AG04450 (cell line): ENCODE measurements around the gene PDK2. TPM values are rescaled to one million over a fixed set of nuclear protein-coding genes. Genes with fewer than 3 reads are reported as not detected.

Experiments used
- CTCF ChIA-PET: fragments of 300-600, 350-600 bp; formaldehyde crosslinking; extraction: SDS; loops from one replicate; lab custom pipeline; 2022; ENCODE audit warnings: antibody characterized with exemption, inconsistent platforms; lab: Charles Lee
- POLR2A ChIA-PET: fragments of 350-600 bp; formaldehyde crosslinking; extraction: SDS; loops from one replicate; lab custom pipeline; 2021; ENCODE audit warnings: antibody characterized with exemption, inconsistent platforms; lab: Yijun Ruan, JAX
- DNase-seq: peaks from one replicate; pipeline ENCODE4 v3.0.0-alpha.2; 2011; ENCODE audit warnings: low read depth, low spot score
- H3K27ac ChIP-seq: one replicate; pipeline ENCODE4 v1.5.1; 2012; ENCODE audit warnings: low read depth, low read length, control low read depth
- H3K27me3 ChIP-seq: one replicate; pipeline ENCODE4 v1.6.0; 2012; ENCODE audit warnings: low read length; ENCODE audit not compliant: control insufficient read depth, insufficient read depth
- H3K4me3 ChIP-seq: 2 replicates; pipeline ENCODE4 v1.5.1; 2011; ENCODE audit warnings: mild to moderate bottlenecking, low read depth, low read length, control low read depth
- H3K9me3 ChIP-seq: 2 replicates; pipeline ENCODE4 v1.5.1; 2012; ENCODE audit warnings: low read length; ENCODE audit not compliant: control insufficient read depth, insufficient read depth
- CTCF ChIP-seq: IDR thresholded peaks from 2 replicates; pipeline ENCODE4 v1.5.1; 2011; ENCODE audit warnings: low read depth, low read length, control low read depth, inconsistent platforms
- polyA plus RNA-seq: library from polyadenylated mRNA; depleted of rRNA; stranded (reverse); fragments of >200 nt; gene quantifications from 2 replicates; pipeline ENCODE4 v1.2.3, GENCODE V29; 2011

Gene PDK2
- polyA plus RNA-seq, 1 experiment, result 62.4 TPM

GRCh38 chr17:50139185-50139783, 44.1 kb downstream of the PDK2 start:
- Histone ChIP-seq H3K27me3 (no peaks in the 10 kb centered on the region), H3K9me3 (peaks cover 6% of the 10 kb centered on the region), H3K27ac (no peak overlapping the region), H3K4me3 (no peak overlapping the region)
- ChIA-PET POLR2A (no interaction called here), CTCF (interaction anchor here (0.6 to 2.7 kb wide), 13 partner anchors 8 to 259 kb away, joined by 3 to 19 read pairs (median 6); no protein-coding TSS in a partner anchor)
- no peak for TF ChIP-seq CTCF
- DNase-seq, result no peak

GRCh38 chr17:50139950-50140885, 45.1 kb downstream of the PDK2 start:
- Histone ChIP-seq H3K27ac (no peak overlapping the region), H3K27me3 (no peaks in the 10 kb centered on the region), H3K9me3 (peaks cover 6% of the 10 kb centered on the region), H3K4me3 (no peak overlapping the region)
- peak; percentile 75 for TF ChIP-seq CTCF
- DNase-seq, result no peak
- ChIA-PET CTCF (interaction anchor here (0.7 to 2.7 kb wide), 10 partner anchors 12 to 258 kb away, joined by 3 to 19 read pairs (median 4); no protein-coding TSS in a partner anchor), POLR2A (interaction anchor here (0.5 kb wide), 1 partner anchor 66 kb away, joined by 4 read pairs; no protein-coding TSS in a partner anchor)

- ChIA-PET CTCF (interaction anchor here (0.6 to 2.7 kb wide), 7 partner anchors 11 to 221 kb away, joined by 3 to 8 read pairs (median 4); no protein-coding TSS in a partner anchor), POLR2A (interaction anchor here (0.5 kb wide), 1 partner anchor 65 kb away, joined by 4 read pairs; no protein-coding TSS in a partner anchor)
- no peaks in the 10 kb centered on the region for H3K27me3 ChIP-seq
- no peak overlapping the region for H3K4me3 ChIP-seq
- no peak overlapping the region for H3K27ac ChIP-seq
- DNase-seq, result no peak
- H3K9me3 ChIP-seq, result peaks cover 6% of the 10 kb centered on the region
- TF ChIP-seq CTCF, result no peak
Observed at GRCh38 chr17:50141026-50141744, 46.0 kb downstream of the PDK2 start.

- ChIA-PET POLR2A (no interaction called here), CTCF (interaction anchor here (0.6 to 1.7 kb wide), 3 partner anchors 20 to 158 kb away, joined by 4 to 8 read pairs (median 4); no protein-coding TSS in a partner anchor)
- Histone ChIP-seq H3K4me3 (no peak overlapping the region), H3K9me3 (peaks cover 6% of the 10 kb centered on the region), H3K27me3 (no peaks in the 10 kb centered on the region), H3K27ac (no peak overlapping the region)
- TF ChIP-seq CTCF, result no peak
- DNase-seq, result no peak
Observed at GRCh38 chr17:50141745-50142110, 46.6 kb downstream of the PDK2 start.
